HepG2 (cell line): Measurements from ENCODE around the gene SEZ6L. TPM values are rescaled to one million over a fixed set of nuclear protein-coding genes. Genes with fewer than 3 reads are reported as not detected.
A peak's percentile ranks its signal among the peaks of the same experiment; 100 is the strongest.

Experiments
- ATAC-seq: fragments of 200-7000 bp; cut with Tn5 transposase; 3 replicates; pipeline ENCODE4 v1.9.1; 2020; ENCODE audit warnings: mild to moderate bottlenecking, moderate library complexity
- BruUV-seq: library from RNA; stranded (reverse); fragments of 400-500 nt; replicated peaks from 2 replicates; lab custom pipeline; 2021; lab: Mats Ljungman, UMichigan
- CTCF ChIA-PET: fragments of 300-600 bp; formaldehyde crosslinking; extraction: SDS; loops from one replicate; lab custom pipeline; 2021; ENCODE audit warnings: low total read pairs, inconsistent platforms, low intra/inter-chr PET ratio; lab: Yijun Ruan, JAX
- POLR2A ChIA-PET: fragments of 350-600 bp; sonication (Branson Sonifier 250); formaldehyde crosslinking; loops from one replicate; lab custom pipeline; 2020; ENCODE audit warnings: antibody characterized with exemption, inconsistent platforms; lab: Yijun Ruan, JAX
- DNase-seq: peaks from one replicate; pipeline ENCODE4 v3.0.0-alpha.2; 2015; ENCODE audit warnings: low spot score
- FAIRE-seq: peaks from 3 replicates; lab custom pipeline; 2011; peaks lifted over from hg19 to GRCh38; lab: Jason Lieb, UNC
- H2AFZ ChIP-seq: one replicate; pipeline ENCODE4 v1.6.1; 2011; ENCODE audit warnings: low read length, inconsistent platforms
- H3K27ac ChIP-seq: fragments of 300-600 bp; 3 replicates; pipeline ENCODE4 v1.8.0; 2011; ENCODE audit warnings: mixed run types, mild to moderate bottlenecking, mixed read lengths, low read length, inconsistent platforms; ENCODE audit not compliant: insufficient read depth; ENCODE audit errors: extremely low read length
- H3K27me3 ChIP-seq, 2 experiments: fragments of 200-600 bp in 1 of 2; 2 replicates in 1 of 2; 3 replicates in 1 of 2; pipeline versions ENCODE4 v1.6.0 to v1.8.0; 2011; ENCODE audit warnings: low read length in 2 of 2, mild to moderate bottlenecking in 2 of 2, moderate library complexity in 2 of 2, inconsistent platforms in 1 of 2; ENCODE audit not compliant: insufficient read depth in 2 of 2, control insufficient read depth in 1 of 2
- H3K36me3 ChIP-seq, 2 experiments: fragments of 200-600 bp in 1 of 2; replicated peaks in 1 of 2; 2 replicates in 1 of 2; 3 replicates in 1 of 2; pipeline versions ENCODE4 v1.5.1 to v1.8.0; 2011; ENCODE audit warnings: low read length in 2 of 2, inconsistent platforms in 1 of 2; ENCODE audit not compliant: insufficient read depth in 2 of 2, control insufficient read depth in 1 of 2
- H3K4me1 ChIP-seq: 2 replicates; pipeline ENCODE4 v1.5.1; 2012; ENCODE audit warnings: low read length, inconsistent platforms; ENCODE audit not compliant: insufficient read depth
- H3K4me2 ChIP-seq: 2 replicates; pipeline ENCODE4 v1.6.0; 2011; ENCODE audit warnings: low read depth, low read length, inconsistent platforms
- H3K4me3 ChIP-seq, 3 experiments: fragments of 200-600 bp in 1 of 3; sonication (generic), shearing (Covaris generic) in 1 of 3; replicated peaks in 1 of 3; 2 replicates each; pipeline ENCODE4 v1.5.1; 2011 to 2016; ENCODE audit warnings: low read length in 3 of 3, inconsistent platforms in 2 of 3, low read depth in 2 of 3, mild to moderate bottlenecking in 2 of 3, control low read depth in 1 of 3, mixed read lengths in 1 of 3; ENCODE audit not compliant: insufficient read depth in 1 of 3
- H3K79me2 ChIP-seq: one replicate; pipeline ENCODE4 v1.6.1; 2011; ENCODE audit warnings: low read length, inconsistent platforms; ENCODE audit not compliant: insufficient read depth
- H3K9ac ChIP-seq: 2 replicates; pipeline ENCODE4 v1.6.0; 2011; ENCODE audit warnings: mild to moderate bottlenecking, low read depth, low read length, inconsistent platforms; ENCODE audit not compliant: insufficient read depth
- H3K9me3 ChIP-seq: 2 replicates; pipeline ENCODE4 v1.5.1; 2012; ENCODE audit warnings: mild to moderate bottlenecking, low read length
- H4K20me1 ChIP-seq: 2 replicates; pipeline ENCODE4 v1.6.0; 2011; ENCODE audit warnings: inconsistent platforms, mild to moderate bottlenecking, low read length, moderate library complexity; ENCODE audit not compliant: insufficient read depth
- ARHGAP35 ChIP-seq: sonication (generic); formaldehyde crosslinking; IDR thresholded peaks from 2 replicates; pipeline ENCODE4 v1.9.0; 2022; ENCODE audit warnings: mild to moderate bottlenecking, inconsistent platforms, moderate library complexity, missing genetic modification reagents, borderline replicate concordance
- CREB1 ChIP-seq, 2 experiments: fragments of 450-650 bp in 1 of 2; IDR thresholded peaks; 2 replicates each; pipeline ENCODE4 v1.6.1; 2016 to 2017; ENCODE audit warnings: control low read depth in 1 of 2, mild to moderate bottlenecking in 1 of 2, missing compliant biosample characterization in 1 of 2, missing genetic modification characterization in 1 of 2
- GABPA ChIP-seq, 2 experiments: IDR thresholded peaks; 2 replicates each; pipeline ENCODE4 v1.6.1; 2011 to 2016; ENCODE audit warnings: low read depth in 2 of 2, low read length in 1 of 2, missing biosample characterization in 1 of 2, missing genetic modification characterization in 1 of 2
- HNRNPLL ChIP-seq: fragments of 200-400 bp; formaldehyde crosslinking; IDR thresholded peaks from 2 replicates; pipeline ENCODE4 v1.6.1; 2017; ENCODE audit warnings: mild to moderate bottlenecking, low read depth, low read length; ENCODE audit not compliant: poor library complexity, severe bottlenecking
- NFE2 ChIP-seq: sonication (generic); formaldehyde crosslinking; IDR thresholded peaks from 2 replicates; pipeline ENCODE4 v1.4.0; 2020; ENCODE audit warnings: missing genetic modification reagents
- ZNF569 ChIP-seq: sonication (generic); formaldehyde crosslinking; IDR thresholded peaks from 2 replicates; pipeline ENCODE4 v1.5.0; 2020; ENCODE audit warnings: mild to moderate bottlenecking, missing genetic modification reagents, moderate library complexity, borderline replicate concordance
- ZNF607 ChIP-seq: sonication (generic); formaldehyde crosslinking; IDR thresholded peaks from 2 replicates; pipeline ENCODE4 v1.5.1; 2020; ENCODE audit warnings: missing genetic modification reagents, mild to moderate bottlenecking, borderline replicate concordance
- ZNF687 ChIP-seq: sonication (generic); formaldehyde crosslinking; IDR thresholded peaks from 2 replicates; pipeline ENCODE4 v1.5.1; 2020; ENCODE audit warnings: mild to moderate bottlenecking, missing genetic modification reagents, moderate library complexity
- WGBS: methylation state at CpG from one replicate; pipeline ENCODE4 v1.1.6; 2017; ENCODE audit warnings: low lambda C conversion rate; 5-methylcytosine and 5-hydroxymethylcytosine counted together
- in situ Hi-C: cut with HindIII; loops from 2 replicates; pipeline ENCODE4 v1.10.0; 2017; ENCODE audit warnings: low pct_unique_long_range_greater_than_20kb; ENCODE audit not compliant: extremely low pct_ligation_motif_present
- intact Hi-C: fragments of 100-400 bp; cut with micrococcal nuclease; formaldehyde crosslinking; loops from one replicate; pipeline ENCODE4 v1.10.0; 2022; ENCODE audit not compliant: unreplicated experiment
- polyA plus RNA-seq, 8 experiments: library from polyadenylated mRNA; depleted of rRNA in 3 of 8; stranded (reverse) in 7 of 8; unstranded in 1 of 8; fragments of >200 nt; fragmentation: Illumina TruSeq in 4 of 8; extraction: Trizol in 4 of 8; gene quantifications; 2 replicates each; pipeline versions ENCODE4 v1.2.1 to v1.2.3, GENCODE V29; 2011 to 2016; ENCODE audit warnings: low read depth in 4 of 8, missing spikeins in 1 of 8, mixed read lengths in 1 of 8; ENCODE audit not compliant: insufficient read depth in 1 of 8
- total RNA-seq, 5 experiments: library from RNA; depleted of rRNA; stranded (reverse); fragments of >200 nt; fragmentation: Illumina TruSeq; extraction: Trizol; gene quantifications; 2 replicates each; pipeline ENCODE4 v1.2.3, GENCODE V29; 2016; ENCODE audit warnings: low read depth in 1 of 5

The SEZ6L gene
- total and polyA plus RNA-seq, 2 of the 13 experiments (the other 11 are each of a cell fraction or from before 2014, with no cell fraction given): not detected

GRCh38 chr22:26326803-26327202 lies 157.5 kb downstream of the SEZ6L start:
- Histone ChIP-seq H3K9ac (no peak overlapping the region), H3K9me3 (no peaks in the 10 kb centered on the region), H4K20me1 (no peaks in the 10 kb centered on the region), H3K4me2 (no peak overlapping the region), H3K27ac (no peak overlapping the region), H3K27me3 (peaks cover 0 to 19% of the 10 kb centered on the region in 2 experiments; a peak in 4 of 5 replicates), H3K4me1 (no peaks in the 10 kb centered on the region), H2AFZ (no peak overlapping the region), H3K36me3 (no peaks in the 10 kb centered on the region), H3K4me3 (no peak overlapping the region)
- 0% methylated on average over 1 of the region's 20 CpGs for WGBS
- FAIRE-seq (no peak), DNase-seq (no peak), ATAC-seq (peak; percentile 24; the same call in 1 of the 3 replicates)
- intact Hi-C loops (no loop called here), in situ Hi-C loops (loop anchor here (5.0 kb wide), 1 partner anchor 430 kb away; no protein-coding TSS in a partner anchor)
- CTCF ChIA-PET: no interaction called here
- TF ChIP-seq HNRNPLL (peak; percentile 9), ZNF569 (CRISPR knock-in tag) (no peak), ARHGAP35 (no peak), ZNF687 (CRISPR knock-in tag) (no peak), ZNF607 (CRISPR knock-in tag) (no peak), NFE2 (no peak), GABPA (IDR thresholded peaks at IDR 0.05; ENCODE audit: low read depth, low read length) (no peak), GABPA (CRISPR knock-in tag; IDR thresholded peaks at IDR 0.05; ENCODE audit: low read depth) (no peak), CREB1 (IDR thresholded peaks at IDR 0.05) (no peak), CREB1 (CRISPR knock-in tag; IDR thresholded peaks at IDR 0.05) (no peak)
- TF ChIP-seq, all 625 proteins: peak for 1
- no peaks in the 10 kb centered on the region for H3K79me2 ChIP-seq
- POLR2A ChIA-PET: no interaction called here
- no TSS peak for BruUV-seq
